GM12878 (cell line): Measurements from ENCODE around the gene TMEM255B. TPM values are rescaled to one million over a fixed set of nuclear protein-coding genes. Genes with fewer than 3 reads are reported as not detected.

Experiments used
- ATAC-seq: fragments of 200-7000 bp; cut with Tn5 transposase; 3 replicates; pipeline ENCODE4 v1.9.1; 2020; ENCODE audit warnings: mild to moderate bottlenecking, moderate library complexity
- BruUV-seq: library from RNA; stranded (reverse); fragments of 400-500 nt; replicated peaks from 2 replicates; lab custom pipeline; 2021; lab: Mats Ljungman, UMichigan
- CTCF ChIA-PET: fragments of 300-600 bp; sonication (Branson Sonifier 250); formaldehyde crosslinking; extraction: SDS; loops from one replicate; lab custom pipeline; 2021; ENCODE audit warnings: inconsistent platforms; lab: Yijun Ruan, JAX
- POLR2A ChIA-PET: fragments of 350-600 bp; formaldehyde crosslinking; extraction: SDS; loops from one replicate; lab custom pipeline; 2021; ENCODE audit warnings: inconsistent platforms; lab: Charles Lee
- RAD21 ChIA-PET: fragments of 300-600 bp; sonication (Branson Sonifier 250); formaldehyde crosslinking; loops from one replicate; lab custom pipeline; 2023; ENCODE audit warnings: antibody characterized with exemption; ENCODE audit not compliant: unreplicated experiment; lab: Charles Lee
- SMC1A ChIA-PET: fragments of 300-600 bp; sonication (Branson Sonifier 250); formaldehyde crosslinking; loops from one replicate; lab custom pipeline; 2023; ENCODE audit not compliant: unreplicated experiment, uncharacterized antibody; lab: Charles Lee
- DNase-seq: peaks from one replicate; pipeline ENCODE4 v3.0.0-alpha.2; 2011; ENCODE audit warnings: low read depth, low spot score
- FAIRE-seq: peaks from 3 replicates; lab custom pipeline; 2011; peaks lifted over from hg19 to GRCh38; lab: Jason Lieb, UNC
- H2AFZ ChIP-seq: 2 replicates; pipeline ENCODE4 v1.6.0; 2011; ENCODE audit warnings: low read depth, low read length, control low read depth; ENCODE audit not compliant: control insufficient read depth
- H3K27ac ChIP-seq: 2 replicates; pipeline ENCODE4 v1.5.1; 2011; ENCODE audit warnings: control low read depth; ENCODE audit not compliant: control insufficient read depth, insufficient read depth
- H3K27me3 ChIP-seq, 2 experiments: replicated peaks in 1 of 2; 2 replicates each; pipeline versions ENCODE4 v1.6.0 to v1.6.1; 2011; ENCODE audit warnings: low read length in 1 of 2; ENCODE audit not compliant: control insufficient read depth in 2 of 2, insufficient read depth in 2 of 2
- H3K36me3 ChIP-seq, 2 experiments: 2 replicates each; pipeline ENCODE4 v1.5.1; 2011; ENCODE audit warnings: low read length in 1 of 2; ENCODE audit not compliant: control insufficient read depth in 2 of 2, insufficient read depth in 2 of 2
- H3K4me1 ChIP-seq: 2 replicates; pipeline ENCODE4 v1.6.1; 2011; ENCODE audit warnings: mild to moderate bottlenecking, low read length, moderate library complexity, mixed read lengths; ENCODE audit not compliant: control insufficient read depth, insufficient read depth
- H3K4me2 ChIP-seq: 2 replicates; pipeline ENCODE4 v1.6.0; 2011; ENCODE audit warnings: control low read depth; ENCODE audit not compliant: control insufficient read depth, insufficient read depth
- H3K4me3 ChIP-seq: fragments of 200-600 bp; sonication (generic); 2 replicates; pipeline ENCODE4 v1.5.1; 2016
- H3K79me2 ChIP-seq: 2 replicates; pipeline ENCODE4 v1.6.0; 2011; ENCODE audit warnings: low read length; ENCODE audit not compliant: control insufficient read depth, insufficient read depth
- H3K9ac ChIP-seq: 2 replicates; pipeline ENCODE4 v1.8.0; 2011; ENCODE audit warnings: low read length, control low read depth, mixed read lengths; ENCODE audit not compliant: control insufficient read depth, insufficient read depth
- H3K9me3 ChIP-seq: replicated peaks from 3 replicates; pipeline ENCODE4 v1.5.1; 2011; ENCODE audit warnings: mild to moderate bottlenecking, low read length; ENCODE audit not compliant: control insufficient read depth, insufficient read depth
- H4K20me1 ChIP-seq: 2 replicates; pipeline ENCODE4 v1.6.0; 2011; ENCODE audit not compliant: control insufficient read depth, insufficient read depth
- BRCA1 ChIP-seq: IDR thresholded peaks from 2 replicates; pipeline ENCODE4 v1.6.1; 2011; ENCODE audit warnings: low read depth, low read length, improper control_type of control experiment
- JUND ChIP-seq: IDR thresholded peaks from 2 replicates; pipeline ENCODE4 v1.6.1; 2012; ENCODE audit warnings: low read depth, mild to moderate bottlenecking, low read length, improper control_type of control experiment, moderate library complexity
- KDM1A ChIP-seq: fragments of 200-600 bp; sonication (generic); IDR thresholded peaks from 2 replicates; pipeline ENCODE4 v1.6.1; 2016; ENCODE audit warnings: borderline replicate concordance
- KLF5 ChIP-seq: fragments of 450-650 bp; IDR thresholded peaks from 2 replicates; pipeline ENCODE4 v1.6.1; 2014; ENCODE audit warnings: mild to moderate bottlenecking; ENCODE audit not compliant: partially characterized antibody
- MTA2 ChIP-seq: fragments of 450-650 bp; IDR thresholded peaks from 2 replicates; pipeline ENCODE4 v1.6.1; 2016; ENCODE audit warnings: low read depth, mild to moderate bottlenecking, moderate library complexity
- NRF1 ChIP-seq: conservative IDR thresholded peaks from 2 replicates; pipeline ENCODE4 v1.6.1; 2011; ENCODE audit warnings: mild to moderate bottlenecking, low read depth, low read length, improper control_type of control experiment
- RELA ChIP-seq: fragments of 450-650 bp; IDR thresholded peaks from 2 replicates; pipeline ENCODE4 v1.8.0; 2014; ENCODE audit warnings: borderline replicate concordance; ENCODE audit not compliant: partially characterized antibody
- SREBF2 ChIP-seq: IDR thresholded peaks from 2 replicates; pipeline ENCODE4 v1.6.1; 2012; ENCODE audit warnings: mild to moderate bottlenecking, low read length
- WRNIP1 ChIP-seq: IDR thresholded peaks from 2 replicates; pipeline ENCODE4 v1.6.1; 2011; ENCODE audit warnings: low read depth, low read length, improper control_type of control experiment, borderline replicate concordance
- WGBS: methylation state at CpG from one replicate; pipeline ENCODE4 v1.1.6; 2016; ENCODE audit warnings: low lambda C conversion rate; ENCODE audit not compliant: insufficient replicate concordance, insufficient coverage; ENCODE audit errors: missing lambda C conversion rate; 5-methylcytosine and 5-hydroxymethylcytosine counted together
- in situ Hi-C: fragments of 300-500 bp; cut with MboI; formaldehyde crosslinking; loops from 9 replicates; pipeline ENCODE4 v1.14.3; 2018; ENCODE audit warnings: mixed read lengths
- intact Hi-C: fragments of 100-400 bp; cut with micrococcal nuclease; formaldehyde crosslinking; loops from one replicate; pipeline ENCODE4 v1.14.2; 2022; ENCODE audit not compliant: unreplicated experiment
- polyA plus RNA-seq, 11 experiments: library from polyadenylated mRNA; depleted of rRNA in 4 of 11; unstranded in 6 of 11; stranded (reverse) in 5 of 11; fragments of >200 nt; fragmentation: Nextera tagmentation in 4 of 11; fragmentation: Illumina TruSeq in 1 of 11; extraction: Ambion mirVana in 4 of 11; extraction: Trizol in 1 of 11; gene quantifications; 1 replicate in 1 of 11; 2 replicates in 10 of 11; pipeline versions ENCODE4 v1.2.1 to v1.2.3, GENCODE V29; 2011 to 2016; ENCODE audit warnings: inconsistent platforms in 2 of 11, missing spikeins in 2 of 11, low read depth in 1 of 11
- total RNA-seq, 4 experiments: library from RNA; depleted of rRNA in 3 of 4; stranded (reverse); fragments of >200 nt in 3 of 4; fragmentation: Illumina TruSeq in 1 of 4; extraction: Trizol in 1 of 4; gene quantifications; 2 replicates each; pipeline versions ENCODE4 v1.2.1 to v1.2.3, GENCODE V29; 2013 to 2021

The TMEM255B gene
- total and polyA plus RNA-seq, 10 of the 15 experiments (the other 5 are each of a cell fraction or from before 2014, with no cell fraction given), result 0.04 to 0.62 (median 0.13) TPM; not detected in 3

- POLR2A ChIA-PET, result no interaction called here
- WGBS, result 60% methylated on average over 33 of the region's 33 CpGs
- no peak for TF ChIP-seq BRCA1
- no peak for TF ChIP-seq RELA
- no peak for TF ChIP-seq KDM1A
- TF ChIP-seq NRF1, result no peak
- no peak for TF ChIP-seq SREBF2
- no peak for TF ChIP-seq MTA2
- no peak for TF ChIP-seq KLF5
- no peak for TF ChIP-seq JUND
- TF ChIP-seq WRNIP1, result no peak
- no peaks in the 10 kb centered on the region for H3K4me1 ChIP-seq
- H4K20me1 ChIP-seq, result no peaks in the 10 kb centered on the region
- CTCF ChIA-PET, result no interaction called here
- H3K9ac ChIP-seq, result no peak overlapping the region
- in situ Hi-C loops (no loop called here), intact Hi-C loops (no loop called here)
- no peaks in the 10 kb centered on the region; the same call in 2 of the 3 replicates for H3K9me3 ChIP-seq
- H3K27me3 ChIP-seq, result no peaks in the 10 kb centered on the region
- FAIRE-seq, result no peak
- BruUV-seq, result no TSS peak
- DNase-seq, result no peak
- no peak overlapping the region for H3K4me3 ChIP-seq
- H2AFZ ChIP-seq, result no peak overlapping the region
- no peak overlapping the region for H3K27ac ChIP-seq
- ATAC-seq, result no peak
- RAD21 ChIA-PET, result no interaction called here
- H3K36me3 ChIP-seq, result no peaks in the 10 kb centered on the region
- SMC1A ChIA-PET, result no interaction called here
- no peak overlapping the region for H3K4me2 ChIP-seq
- H3K79me2 ChIP-seq, result no peaks in the 10 kb centered on the region
Measured at GRCh38 chr13:113801289-113801961, 42.4 kb downstream of the TMEM255B start.
